ENCODE data around the gene PCDH9.

The PCDH9 gene

DNA sequence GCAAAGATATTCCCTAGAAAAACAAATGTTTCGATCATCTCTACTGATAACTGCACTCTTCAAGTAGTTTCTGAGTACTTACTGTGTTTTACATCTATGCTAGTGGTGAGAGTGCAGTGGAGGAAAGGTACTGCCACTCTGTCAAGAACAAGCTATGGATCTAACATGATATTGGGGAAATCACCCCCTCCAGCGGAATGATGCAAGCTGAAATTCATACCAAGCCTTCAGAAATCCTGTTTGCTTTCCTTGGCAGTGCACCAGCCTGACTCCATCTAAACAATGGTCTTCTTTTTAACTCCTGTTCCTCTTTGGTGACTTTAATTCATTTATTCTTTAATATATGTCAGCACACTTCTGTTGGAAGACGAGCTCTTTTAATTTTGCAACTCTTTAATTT, 238.0 kb downstream of the PCDH9 start:
- in situ Hi-C loops (cut with HindIII; ENCODE audit: low sequenced_read_pairs) = no loop called here

DNA sequence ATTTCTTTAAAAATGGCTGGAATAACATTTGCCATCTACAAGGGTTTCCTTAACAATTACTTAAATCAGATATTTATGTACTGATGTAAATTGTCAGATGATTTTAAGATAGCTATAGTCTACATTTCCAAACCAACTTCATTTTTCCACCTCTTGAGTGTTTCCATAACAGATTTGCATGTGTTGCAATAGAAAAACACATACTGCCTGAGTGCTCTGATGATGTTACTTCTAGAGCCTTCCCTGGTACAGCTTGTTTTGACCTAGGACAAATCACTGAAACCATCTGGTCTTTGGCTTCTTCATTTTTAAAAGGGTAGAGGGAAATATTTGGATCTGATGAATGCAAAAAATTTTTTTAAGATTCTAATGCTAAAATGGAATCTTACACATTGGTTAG, 245.9 kb downstream of the PCDH9 start:
- no peak for DNase-seq (ENCODE audit: low read depth, low spot score)
- H3K4me3 ChIP-seq (ENCODE audit: low read depth, low read length) = no peak overlapping the region
- TF ChIP-seq CTCF (IDR thresholded peaks at IDR 0.05; ENCODE audit: low read depth, low read length) = no peak
- in situ Hi-C loops (cut with HindIII; ENCODE audit: low sequenced_read_pairs) = no loop called here

More for the DNA sequence above, 238.0 kb downstream of the PCDH9 start:
- no peak for TF ChIP-seq CTCF (IDR thresholded peaks at IDR 0.05; ENCODE audit: low read depth, low read length)
- H3K4me3 ChIP-seq (ENCODE audit: low read depth, low read length) = no peak overlapping the region
- peak; percentile 74 for DNase-seq (ENCODE audit: low read depth, low spot score)

GRCh38 chr13:66981912-66982311, 248.2 kb downstream of the PCDH9 start:
- in situ Hi-C loops (cut with HindIII; ENCODE audit: low sequenced_read_pairs) = no loop called here
- DNase-seq (ENCODE audit: low read depth, low spot score) = no peak
- no peak overlapping the region for H3K4me3 ChIP-seq (ENCODE audit: low read depth, low read length)
- no peak for TF ChIP-seq CTCF (IDR thresholded peaks at IDR 0.05; ENCODE audit: low read depth, low read length)

DNA sequence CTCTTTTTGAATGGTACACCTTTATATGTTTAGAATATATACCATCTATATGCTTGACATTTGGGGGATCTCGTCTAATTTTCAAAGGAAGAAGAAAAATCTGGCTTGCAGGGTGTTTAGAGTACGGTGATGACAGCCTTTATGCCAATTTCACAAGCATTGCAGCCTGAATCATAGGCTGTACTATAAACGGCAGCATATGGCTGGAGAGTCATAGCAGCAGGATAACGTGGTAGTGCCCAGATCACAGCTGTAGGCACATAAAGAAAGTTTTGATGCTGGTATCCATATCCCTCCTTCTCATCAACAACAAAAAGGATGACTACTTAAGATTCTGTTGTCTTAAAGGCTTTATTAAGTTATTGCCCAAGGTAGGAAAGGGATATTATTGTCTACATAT, 253.0 kb downstream of the PCDH9 start:
- no peak overlapping the region for H3K4me3 ChIP-seq (ENCODE audit: low read depth, low read length)
- no peak for DNase-seq (ENCODE audit: low read depth, low spot score)
- in situ Hi-C loops (cut with HindIII; ENCODE audit: low sequenced_read_pairs) = no loop called here
- TF ChIP-seq CTCF (IDR thresholded peaks at IDR 0.05; ENCODE audit: low read depth, low read length) = no peak

GRCh38 chr13:66974889-66975288, 255.2 kb downstream of the PCDH9 start:
- TF ChIP-seq CTCF (IDR thresholded peaks at IDR 0.05; ENCODE audit: low read depth, low read length) = no peak
- no peak for DNase-seq (ENCODE audit: low read depth, low spot score)
- in situ Hi-C loops (cut with HindIII; ENCODE audit: low sequenced_read_pairs) = no loop called here

GRCh38 chr13:66974174-66974573, 256.0 kb downstream of the PCDH9 start:
- no peak for TF ChIP-seq CTCF (IDR thresholded peaks at IDR 0.05; ENCODE audit: low read depth, low read length)
- DNase-seq (ENCODE audit: low read depth, low spot score) = no peak
- in situ Hi-C loops (cut with HindIII; ENCODE audit: low sequenced_read_pairs) = no loop called here
- H3K4me3 ChIP-seq (ENCODE audit: low read depth, low read length) = no peak overlapping the region

More at GRCh38 chr13:66974889-66975288, 255.2 kb downstream of the PCDH9 start:
- H3K4me3 ChIP-seq (ENCODE audit: low read depth, low read length) = no peak overlapping the region

DNA sequence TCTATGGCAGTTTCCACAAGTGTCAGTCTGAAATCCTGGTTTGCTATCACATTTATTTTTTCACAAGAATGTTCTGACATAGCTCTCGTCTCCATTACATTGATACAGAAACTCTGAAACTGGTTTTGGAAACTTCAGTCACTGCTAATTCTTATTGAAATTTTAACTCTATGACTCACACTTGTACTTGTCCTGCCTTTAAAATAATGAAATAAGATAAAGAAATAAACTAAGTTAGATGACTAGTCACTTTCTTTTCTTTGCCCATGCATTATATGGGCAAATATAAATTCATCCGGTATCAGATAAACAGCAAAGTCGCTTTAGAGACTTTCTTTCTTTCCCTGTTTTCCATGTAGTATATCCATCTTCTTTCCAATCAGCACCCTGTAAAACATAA, 257.5 kb downstream of the PCDH9 start:
- in situ Hi-C loops (cut with HindIII; ENCODE audit: low sequenced_read_pairs) = no loop called here
- peak; percentile 24 for DNase-seq (ENCODE audit: low read depth, low spot score)
- H3K4me3 ChIP-seq (ENCODE audit: low read depth, low read length) = no peak overlapping the region
- no peak for TF ChIP-seq CTCF (IDR thresholded peaks at IDR 0.05; ENCODE audit: low read depth, low read length)

Data from astrocyte of the spinal cord (primary cell).